HFF-Myc (cell line): Measurements from ENCODE around the gene OR6K2.

Experiments
- DNase-seq: peaks from one replicate; pipeline ENCODE4 v3.0.0-alpha.2; 2011; ENCODE audit warnings: low read depth; ENCODE audit errors: extremely low read depth
- H3K4me3 ChIP-seq: replicated peaks from 2 replicates; pipeline ENCODE4 v1.5.1; 2011; ENCODE audit warnings: low read depth, mild to moderate bottlenecking, control low read depth, low read length
- CTCF ChIP-seq: IDR thresholded peaks from 2 replicates; pipeline ENCODE4 v1.5.1; 2012; ENCODE audit warnings: mild to moderate bottlenecking, low read depth, low read length, control low read depth; ENCODE audit errors: missing control alignments

Gene OR6K2

GRCh38 chr1:158700552-158700951 lies at the start of gene OR6K2:
Gene OR6K2 (minus strand): TSS chr1:158700652. CDS start chr1:158700652, 0 bp downstream.
- H3K4me3 ChIP-seq: no peak within 1 kb of the TSS
- DNase-seq: no peak
- TF ChIP-seq CTCF: no peak

GRCh38 chr1:158735848-158736247 lies 35.4 kb upstream of the OR6K2 start:
- H3K4me3 ChIP-seq: no peak overlapping the region
- no peak for DNase-seq
- no peak for TF ChIP-seq CTCF

- DNase-seq: no peak
- no peak for TF ChIP-seq CTCF
- no peak overlapping the region for H3K4me3 ChIP-seq
Observed at GRCh38 chr1:158732524-158732923, 32.1 kb upstream of the OR6K2 start.

GRCh38 chr1:158731707-158732106 lies 31.3 kb upstream of the OR6K2 start:
- DNase-seq: no peak
- no peak for TF ChIP-seq CTCF

GRCh38 chr1:158730453-158730852 lies 30.0 kb upstream of the OR6K2 start:
- DNase-seq: no peak
- no peak overlapping the region for H3K4me3 ChIP-seq
- no peak for TF ChIP-seq CTCF

More at GRCh38 chr1:158731707-158732106, 31.3 kb upstream of the OR6K2 start:
- H3K4me3 ChIP-seq: no peak overlapping the region

GRCh38 chr1:158728510-158729225 lies 28.2 kb upstream of the OR6K2 start:
- no peak overlapping the region for H3K4me3 ChIP-seq
- TF ChIP-seq CTCF: no peak
- no peak for DNase-seq

GRCh38 chr1:158724442-158724841 lies 24.0 kb upstream of the OR6K2 start:
- H3K4me3 ChIP-seq: no peak overlapping the region
- no peak for DNase-seq
- no peak for TF ChIP-seq CTCF
